Tongue (tissue), 2 donors: ENCODE data around the gene PPP1R11. TPM values are rescaled to one million over a fixed set of nuclear protein-coding genes. Genes with fewer than 3 reads are reported as not detected.

Experiments
- DNase-seq: peaks from one replicate; pipeline ENCODE4 v3.0.0-alpha.2; 2015
- total RNA-seq: library from RNA; depleted of rRNA; stranded (reverse); fragments of >200 nt; gene quantifications from one replicate; pipeline ENCODE4 v1.2.3, GENCODE V29; 2014

PPP1R11 gene
- total RNA-seq, 1 donor from 2014 or later: 10.5 TPM

GRCh38 chr6:30061858-30062458 lies 5.0 kb upstream of the PPP1R11 start:
- no peak for DNase-seq

GRCh38 chr6:30062471-30063178 lies 4.4 kb upstream of the PPP1R11 start:
- no peak for DNase-seq

- no peak for DNase-seq
Observed at GRCh38 chr6:30063315-30063714, 3.7 kb upstream of the PPP1R11 start.

GRCh38 chr6:30066082-30066481 lies 916 bp upstream of the PPP1R11 start:
- DNase-seq: peak; percentile 12

GRCh38 chr6:30067460-30068139 lies 602 bp downstream of the PPP1R11 start:
- no peak for DNase-seq

- DNase-seq: peak; percentile 22
Observed at GRCh38 chr6:30071081-30071818, 4.3 kb downstream of the PPP1R11 start.

- DNase-seq: no peak
Observed at GRCh38 chr6:30071858-30072257, 4.9 kb downstream of the PPP1R11 start.

GRCh38 chr6:30073489-30074235 lies 6.7 kb downstream of the PPP1R11 start:
- DNase-seq: no peak

GRCh38 chr6:30074331-30075093 lies 7.5 kb downstream of the PPP1R11 start:
- DNase-seq: no peak

GRCh38 chr6:30075094-30075789 lies 8.2 kb downstream of the PPP1R11 start, which contains the start of gene RNF39:
Gene RNF39 (minus strand): TSS chr6:30075769. CDS start chr6:30075585, 184 bp downstream.
- peak; percentile 19 for DNase-seq

- DNase-seq: peak; percentile 44
Observed at GRCh38 chr6:30075790-30076732, 9.1 kb downstream of the PPP1R11 start.

- DNase-seq: no peak
Observed at GRCh38 chr6:30077218-30077617, 10.2 kb downstream of the PPP1R11 start.

- no peak for DNase-seq
Observed at GRCh38 chr6:30087876-30088275, 20.9 kb downstream of the PPP1R11 start.

- DNase-seq: no peak
Observed at GRCh38 chr6:30091577-30092381, 24.8 kb downstream of the PPP1R11 start.

- no peak for DNase-seq
Observed at GRCh38 chr6:30092852-30093543, 26.0 kb downstream of the PPP1R11 start.

- DNase-seq: no peak
Observed at GRCh38 chr6:30093951-30094661, 27.1 kb downstream of the PPP1R11 start.

GRCh38 chr6:30096829-30097228 lies 29.8 kb downstream of the PPP1R11 start:
- no peak for DNase-seq
